ENCODE data around the gene SPRED3.

GRCh38 chr19:38391911-38392464, 3.5 kb downstream of the SPRED3 start:
- TF ChIP-seq, protein P1, sequence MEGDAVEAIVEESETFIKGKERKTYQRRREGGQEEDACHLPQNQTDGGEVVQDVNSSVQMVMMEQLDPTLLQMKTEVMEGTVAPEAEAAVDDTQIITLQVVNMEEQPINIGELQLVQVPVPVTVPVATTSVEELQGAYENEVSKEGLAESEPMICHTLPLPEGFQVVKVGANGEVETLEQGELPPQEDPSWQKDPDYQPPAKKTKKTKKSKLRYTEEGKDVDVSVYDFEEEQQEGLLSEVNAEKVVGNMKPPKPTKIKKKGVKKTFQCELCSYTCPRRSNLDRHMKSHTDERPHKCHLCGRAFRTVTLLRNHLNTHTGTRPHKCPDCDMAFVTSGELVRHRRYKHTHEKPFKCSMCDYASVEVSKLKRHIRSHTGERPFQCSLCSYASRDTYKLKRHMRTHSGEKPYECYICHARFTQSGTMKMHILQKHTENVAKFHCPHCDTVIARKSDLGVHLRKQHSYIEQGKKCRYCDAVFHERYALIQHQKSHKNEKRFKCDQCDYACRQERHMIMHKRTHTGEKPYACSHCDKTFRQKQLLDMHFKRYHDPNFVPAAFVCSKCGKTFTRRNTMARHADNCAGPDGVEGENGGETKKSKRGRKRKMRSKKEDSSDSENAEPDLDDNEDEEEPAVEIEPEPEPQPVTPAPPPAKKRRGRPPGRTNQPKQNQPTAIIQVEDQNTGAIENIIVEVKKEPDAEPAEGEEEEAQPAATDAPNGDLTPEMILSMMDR (IDR thresholded peaks at IDR 0.05): no peak
- no peak for TF ChIP-seq POLR2A (IDR thresholded peaks at IDR 0.05; ENCODE audit: low read depth)

Data from esophagus muscularis mucosa (tissue), 3 donors.